ENCODE results near the gene FOSL1.

DNA sequence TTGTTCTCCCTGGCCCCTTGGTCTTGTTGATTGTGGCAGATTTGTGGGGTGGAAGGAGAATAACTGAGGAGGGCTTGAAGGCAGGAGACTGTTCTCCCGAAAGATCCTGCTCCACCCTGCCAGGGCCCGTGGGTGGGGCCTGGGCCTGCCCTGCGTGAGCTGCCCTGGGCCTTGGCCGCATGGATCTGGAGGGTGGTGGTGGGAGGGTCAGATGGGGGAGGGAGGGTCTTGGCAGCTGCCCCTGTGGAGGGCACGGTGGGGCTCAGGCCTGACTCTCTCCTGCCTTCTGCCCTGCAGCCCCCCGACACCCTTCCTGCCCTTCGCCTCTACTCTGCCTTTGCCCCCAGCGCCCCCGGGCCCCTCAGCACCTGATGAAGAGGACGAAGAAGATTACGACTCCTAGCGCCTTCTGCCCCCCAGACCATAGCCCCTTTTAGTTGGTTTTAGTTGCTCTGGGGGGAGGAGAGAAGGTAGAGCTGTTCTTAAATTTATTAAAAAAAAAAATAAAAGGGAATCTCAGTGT, 20.9 kb upstream of the FOSL1 start:
- TF ChIP-seq, protein P1, sequence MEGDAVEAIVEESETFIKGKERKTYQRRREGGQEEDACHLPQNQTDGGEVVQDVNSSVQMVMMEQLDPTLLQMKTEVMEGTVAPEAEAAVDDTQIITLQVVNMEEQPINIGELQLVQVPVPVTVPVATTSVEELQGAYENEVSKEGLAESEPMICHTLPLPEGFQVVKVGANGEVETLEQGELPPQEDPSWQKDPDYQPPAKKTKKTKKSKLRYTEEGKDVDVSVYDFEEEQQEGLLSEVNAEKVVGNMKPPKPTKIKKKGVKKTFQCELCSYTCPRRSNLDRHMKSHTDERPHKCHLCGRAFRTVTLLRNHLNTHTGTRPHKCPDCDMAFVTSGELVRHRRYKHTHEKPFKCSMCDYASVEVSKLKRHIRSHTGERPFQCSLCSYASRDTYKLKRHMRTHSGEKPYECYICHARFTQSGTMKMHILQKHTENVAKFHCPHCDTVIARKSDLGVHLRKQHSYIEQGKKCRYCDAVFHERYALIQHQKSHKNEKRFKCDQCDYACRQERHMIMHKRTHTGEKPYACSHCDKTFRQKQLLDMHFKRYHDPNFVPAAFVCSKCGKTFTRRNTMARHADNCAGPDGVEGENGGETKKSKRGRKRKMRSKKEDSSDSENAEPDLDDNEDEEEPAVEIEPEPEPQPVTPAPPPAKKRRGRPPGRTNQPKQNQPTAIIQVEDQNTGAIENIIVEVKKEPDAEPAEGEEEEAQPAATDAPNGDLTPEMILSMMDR (IDR thresholded peaks at IDR 0.05 in 8 of 11, conservative IDR thresholded peaks at IDR 0.05 in 3 of 11), result no peak
- TF ChIP-seq POLR2A (IDR thresholded peaks at IDR 0.05), result no peak
- no peak for TF ChIP-seq POLR2AphosphoS5 (IDR thresholded peaks at IDR 0.05)

Measured in spleen (tissue), 7 donors.